Measurements from ENCODE around the gene UCP2. TPM values are rescaled to one million over a fixed set of nuclear protein-coding genes. Genes with fewer than 3 reads are reported as not detected.

The UCP2 gene
- total and polyA plus RNA-seq, 9 of the 15 experiments (the other 6 are each of a cell fraction or from before 2014, with no cell fraction given) = 19.2 to 216 (median 87.9) TPM

GRCh38 chr11:74011360-74012073, 28.9 kb upstream of the UCP2 start (continued):
- TF ChIP-seq BCOR (IDR thresholded peaks at IDR 0.05) = peak; percentile 95
- no peak for TF ChIP-seq STAT6 (CRISPR knock-in tag; IDR thresholded peaks at IDR 0.05)
- TF ChIP-seq NR1H2 (CRISPR knock-in tag; IDR thresholded peaks at IDR 0.05) = peak; percentile 66; the same call in 1 of the 2 replicates
- no peak for TF ChIP-seq ZBTB8A (IDR thresholded peaks at IDR 0.05; ENCODE audit: partially characterized antibody)
- TF ChIP-seq, protein P1, sequence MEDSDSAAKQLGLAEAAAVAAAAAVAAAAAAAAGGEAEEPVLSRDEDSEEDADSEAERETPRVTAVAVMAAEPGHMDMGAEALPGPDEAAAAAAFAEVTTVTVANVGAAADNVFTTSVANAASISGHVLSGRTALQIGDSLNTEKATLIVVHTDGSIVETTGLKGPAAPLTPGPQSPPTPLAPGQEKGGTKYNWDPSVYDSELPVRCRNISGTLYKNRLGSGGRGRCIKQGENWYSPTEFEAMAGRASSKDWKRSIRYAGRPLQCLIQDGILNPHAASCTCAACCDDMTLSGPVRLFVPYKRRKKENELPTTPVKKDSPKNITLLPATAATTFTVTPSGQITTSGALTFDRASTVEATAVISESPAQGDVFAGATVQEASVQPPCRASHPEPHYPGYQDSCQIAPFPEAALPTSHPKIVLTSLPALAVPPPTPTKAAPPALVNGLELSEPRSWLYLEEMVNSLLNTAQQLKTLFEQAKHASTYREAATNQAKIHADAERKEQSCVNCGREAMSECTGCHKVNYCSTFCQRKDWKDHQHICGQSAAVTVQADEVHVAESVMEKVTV (CRISPR knock-in tag; IDR thresholded peaks at IDR 0.05) = peak; percentile 40
- TF ChIP-seq JUN (IDR thresholded peaks at IDR 0.05; ENCODE audit: borderline replicate concordance, low read depth, low read length) = peak; percentile 83
- no peak for TF ChIP-seq JUN (CRISPR knock-in tag; IDR thresholded peaks at IDR 0.05; ENCODE audit: borderline replicate concordance)
- TF ChIP-seq RNF219 (CRISPR knock-in tag; IDR thresholded peaks at IDR 0.05) = no peak
- no peak for TF ChIP-seq PCBP2 (IDR thresholded peaks at IDR 0.05; ENCODE audit: low read depth, low read length, poor library complexity, severe bottlenecking)
- no peak for TF ChIP-seq ILF3 (IDR thresholded peaks at IDR 0.05; ENCODE audit: borderline replicate concordance)
- peak; percentile 79 for TF ChIP-seq ZNF197 (CRISPR knock-in tag; IDR thresholded peaks at IDR 0.05; ENCODE audit: low read depth)
- peak; percentile 98 for TF ChIP-seq RNF2 (IDR thresholded peaks at IDR 0.05)
- TF ChIP-seq, protein P2, sequence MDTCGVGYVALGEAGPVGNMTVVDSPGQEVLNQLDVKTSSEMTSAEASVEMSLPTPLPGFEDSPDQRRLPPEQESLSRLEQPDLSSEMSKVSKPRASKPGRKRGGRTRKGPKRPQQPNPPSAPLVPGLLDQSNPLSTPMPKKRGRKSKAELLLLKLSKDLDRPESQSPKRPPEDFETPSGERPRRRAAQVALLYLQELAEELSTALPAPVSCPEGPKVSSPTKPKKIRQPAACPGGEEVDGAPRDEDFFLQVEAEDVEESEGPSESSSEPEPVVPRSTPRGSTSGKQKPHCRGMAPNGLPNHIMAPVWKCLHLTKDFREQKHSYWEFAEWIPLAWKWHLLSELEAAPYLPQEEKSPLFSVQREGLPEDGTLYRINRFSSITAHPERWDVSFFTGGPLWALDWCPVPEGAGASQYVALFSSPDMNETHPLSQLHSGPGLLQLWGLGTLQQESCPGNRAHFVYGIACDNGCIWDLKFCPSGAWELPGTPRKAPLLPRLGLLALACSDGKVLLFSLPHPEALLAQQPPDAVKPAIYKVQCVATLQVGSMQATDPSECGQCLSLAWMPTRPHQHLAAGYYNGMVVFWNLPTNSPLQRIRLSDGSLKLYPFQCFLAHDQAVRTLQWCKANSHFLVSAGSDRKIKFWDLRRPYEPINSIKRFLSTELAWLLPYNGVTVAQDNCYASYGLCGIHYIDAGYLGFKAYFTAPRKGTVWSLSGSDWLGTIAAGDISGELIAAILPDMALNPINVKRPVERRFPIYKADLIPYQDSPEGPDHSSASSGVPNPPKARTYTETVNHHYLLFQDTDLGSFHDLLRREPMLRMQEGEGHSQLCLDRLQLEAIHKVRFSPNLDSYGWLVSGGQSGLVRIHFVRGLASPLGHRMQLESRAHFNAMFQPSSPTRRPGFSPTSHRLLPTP (IDR thresholded peaks at IDR 0.05; ENCODE audit: borderline replicate concordance, extremely low read depth, insufficient read length) = peak; percentile 68
- peak; percentile 98 for TF ChIP-seq ZNF436 (CRISPR knock-in tag; IDR thresholded peaks at IDR 0.05)

All from K562 (cell line).